MG63 (cell line): ENCODE results near the gene CHSY1. TPM values are rescaled to one million over a fixed set of nuclear protein-coding genes. Genes with fewer than 3 reads are reported as not detected.

Experiments
- DNase-seq: peaks from one replicate; pipeline ENCODE4 v3.0.0-alpha.2; 2020
- H3K27me3 ChIP-seq: fragments of 250-450 bp; sonication (Bioruptor Pico); 2 replicates; pipeline ENCODE4 v1.5.1; 2020; ENCODE audit warnings: mild to moderate bottlenecking, moderate library complexity
- H3K36me3 ChIP-seq: fragments of 250-450 bp; sonication (Bioruptor Pico); 2 replicates; pipeline ENCODE4 v1.5.1; 2020; ENCODE audit warnings: mild to moderate bottlenecking, moderate library complexity
- H3K4me3 ChIP-seq: fragments of 250-450 bp; sonication (Bioruptor Pico); 2 replicates; pipeline ENCODE4 v1.5.1; 2020; ENCODE audit warnings: mild to moderate bottlenecking, moderate library complexity
- H3K9me3 ChIP-seq: fragments of 250-450 bp; sonication (Bioruptor Pico); 2 replicates; pipeline ENCODE4 v1.5.1; 2020; ENCODE audit warnings: mild to moderate bottlenecking, moderate library complexity
- total RNA-seq: library from RNA; depleted of rRNA; stranded (reverse); fragments of >200 nt; shearing (Covaris generic); gene quantifications from 2 replicates; pipeline ENCODE4 v1.2.3, GENCODE V29; 2014; ENCODE audit warnings: low replicate concordance

Gene CHSY1
- total RNA-seq, 1 experiment from 2014 or later: 11.0 TPM

DNA sequence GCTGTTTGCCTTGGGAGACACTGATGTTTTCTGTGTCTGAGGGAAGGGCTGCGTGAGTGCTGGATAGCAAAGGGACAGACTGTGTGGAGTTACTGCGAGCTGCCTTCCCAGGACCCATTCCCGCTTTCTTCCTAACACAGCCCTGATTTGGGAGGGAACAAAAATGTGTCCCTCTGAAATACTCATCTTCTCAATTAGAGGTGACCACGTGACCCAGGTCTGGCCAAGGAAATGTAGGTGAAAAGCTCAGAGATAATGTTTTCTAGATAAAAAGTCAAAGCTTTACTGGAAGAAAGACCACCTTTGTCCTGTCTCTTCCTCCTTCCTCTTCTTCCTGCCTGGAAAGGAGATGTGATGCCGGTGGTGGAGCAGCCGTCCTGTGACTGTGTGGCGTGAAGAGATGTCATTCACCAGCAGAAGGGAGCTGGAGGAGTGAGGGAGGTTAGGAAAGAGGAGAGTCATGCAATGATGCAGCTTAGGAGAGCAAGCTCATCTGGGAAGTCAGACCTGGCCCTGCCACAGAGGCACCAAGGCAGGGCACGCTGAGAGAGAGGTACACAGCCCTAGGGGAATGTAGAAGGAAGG is 105.6 kb downstream of the CHSY1 start:
- no peaks in the 10 kb centered on the region for H3K9me3 ChIP-seq
- no peaks in the 10 kb centered on the region for H3K36me3 ChIP-seq
- no peak for DNase-seq
- H3K4me3 ChIP-seq: no peak overlapping the region
- H3K27me3 ChIP-seq: no peaks in the 10 kb centered on the region

DNA sequence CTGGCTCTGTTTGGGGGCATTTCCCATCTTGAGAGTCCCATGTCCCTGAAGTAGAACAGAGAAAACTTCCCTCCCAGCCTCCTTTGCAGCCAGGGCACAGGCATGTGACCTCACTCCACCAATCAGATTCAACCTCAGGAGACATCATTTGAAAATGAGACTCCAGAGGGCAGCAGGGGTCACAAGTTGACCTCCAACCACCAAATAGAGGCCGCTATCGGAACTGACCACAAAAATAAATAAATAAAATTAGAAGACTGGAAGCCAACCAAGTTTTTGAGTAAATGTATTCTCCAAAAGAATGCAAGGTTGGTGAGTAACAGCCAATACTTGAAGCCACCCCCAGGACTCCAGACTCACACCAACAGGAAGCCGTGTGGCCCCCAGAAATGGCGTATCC is 106.5 kb downstream of the CHSY1 start:
- H3K27me3 ChIP-seq: no peaks in the 10 kb centered on the region
- no peaks in the 10 kb centered on the region for H3K9me3 ChIP-seq
- no peaks in the 10 kb centered on the region for H3K36me3 ChIP-seq
- DNase-seq: no peak
- no peak overlapping the region for H3K4me3 ChIP-seq

DNA sequence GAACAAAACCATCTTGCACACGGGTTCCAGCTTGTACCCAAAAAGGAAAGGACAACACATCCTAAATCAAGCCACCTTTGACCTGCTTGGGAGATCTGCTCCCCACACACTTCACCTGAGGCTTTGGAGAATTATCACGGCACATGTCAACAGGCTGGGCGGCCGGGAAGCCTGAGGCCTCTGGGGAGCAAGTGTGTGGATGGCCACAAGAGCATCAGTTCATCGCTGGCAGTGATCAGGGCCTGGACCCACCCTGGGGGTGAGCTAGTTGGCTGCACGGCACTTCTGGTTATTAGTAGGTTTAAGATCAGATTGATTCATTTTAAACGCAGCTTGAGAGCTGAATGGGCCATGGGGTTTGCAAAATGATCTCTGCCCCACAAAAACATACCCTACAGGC is 108.5 kb downstream of the CHSY1 start:
- no peak for DNase-seq
- Histone ChIP-seq H3K27me3 (no peaks in the 10 kb centered on the region), H3K36me3 (no peaks in the 10 kb centered on the region), H3K9me3 (no peaks in the 10 kb centered on the region), H3K4me3 (no peak overlapping the region)

DNA sequence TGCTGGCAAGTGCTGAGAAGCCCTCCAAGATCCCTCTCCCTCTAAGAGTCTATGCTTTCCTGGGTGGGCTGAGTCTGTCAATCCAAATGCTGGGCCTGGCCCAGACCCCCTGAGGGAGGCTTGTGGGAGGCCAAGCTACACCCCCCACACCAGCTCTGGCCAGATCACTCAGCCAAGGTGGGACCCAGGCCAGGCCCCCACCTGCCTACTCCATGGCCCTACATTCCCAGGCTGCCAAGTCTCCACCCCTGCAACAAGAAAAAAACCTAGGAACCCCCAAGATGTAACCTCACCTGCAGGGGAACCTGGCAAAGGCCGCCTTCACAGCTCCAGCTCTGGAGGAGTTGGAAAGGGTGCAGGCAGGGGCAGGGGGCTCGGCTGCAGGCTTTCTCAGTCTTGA is 109.1 kb downstream of the CHSY1 start:
- Histone ChIP-seq H3K4me3 (no peak overlapping the region), H3K27me3 (no peaks in the 10 kb centered on the region), H3K9me3 (no peaks in the 10 kb centered on the region), H3K36me3 (no peaks in the 10 kb centered on the region)
- DNase-seq: no peak

DNA sequence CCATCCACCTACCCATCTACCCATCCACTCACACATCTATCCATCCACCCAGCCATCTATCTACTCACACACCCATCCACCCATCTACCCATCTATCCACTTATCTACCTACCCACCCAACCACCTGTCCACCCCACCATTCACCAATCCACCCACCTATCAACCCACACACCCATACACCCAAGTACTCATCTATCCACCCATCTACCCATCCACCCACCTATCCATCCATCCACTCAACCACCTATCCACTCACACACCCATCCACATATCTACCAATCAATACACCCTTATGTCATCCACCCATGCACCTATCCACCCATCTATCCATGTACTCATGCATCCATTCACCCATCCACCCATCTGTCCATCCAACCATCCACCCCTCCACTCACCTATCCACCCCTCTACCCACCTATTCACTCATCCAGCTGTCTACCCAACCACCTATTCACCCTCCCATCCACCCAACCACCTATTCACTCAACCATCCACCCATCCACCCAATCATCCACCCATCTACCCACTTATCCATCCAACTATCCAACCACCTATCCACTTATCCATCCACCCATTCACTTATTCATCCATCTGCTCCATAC is 109.8 kb downstream of the CHSY1 start:
- no peak overlapping the region for H3K4me3 ChIP-seq
- no peaks in the 10 kb centered on the region for H3K36me3 ChIP-seq
- no peak for DNase-seq
- H3K9me3 ChIP-seq: no peaks in the 10 kb centered on the region
- no peaks in the 10 kb centered on the region for H3K27me3 ChIP-seq

DNA sequence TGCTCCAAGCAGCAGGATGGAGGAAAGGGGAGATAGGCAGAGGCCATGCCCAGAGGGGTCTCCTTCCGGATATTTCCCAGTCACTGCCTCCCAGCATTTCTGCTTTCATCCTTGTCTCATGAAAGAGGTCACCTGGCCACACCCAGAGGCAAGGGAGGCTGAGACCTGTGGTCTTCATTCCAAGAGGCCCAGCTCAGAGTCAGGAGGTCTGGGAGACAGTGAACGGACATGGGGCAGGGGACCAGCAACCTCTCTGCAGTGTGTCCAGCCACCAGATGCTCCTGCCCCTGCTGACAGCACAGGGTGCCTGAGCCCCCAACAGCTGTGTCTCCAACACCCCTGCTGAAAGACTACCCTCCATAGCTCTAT is 111.2 kb downstream of the CHSY1 start:
- no peak for DNase-seq
- H3K27me3 ChIP-seq: no peaks in the 10 kb centered on the region

DNA sequence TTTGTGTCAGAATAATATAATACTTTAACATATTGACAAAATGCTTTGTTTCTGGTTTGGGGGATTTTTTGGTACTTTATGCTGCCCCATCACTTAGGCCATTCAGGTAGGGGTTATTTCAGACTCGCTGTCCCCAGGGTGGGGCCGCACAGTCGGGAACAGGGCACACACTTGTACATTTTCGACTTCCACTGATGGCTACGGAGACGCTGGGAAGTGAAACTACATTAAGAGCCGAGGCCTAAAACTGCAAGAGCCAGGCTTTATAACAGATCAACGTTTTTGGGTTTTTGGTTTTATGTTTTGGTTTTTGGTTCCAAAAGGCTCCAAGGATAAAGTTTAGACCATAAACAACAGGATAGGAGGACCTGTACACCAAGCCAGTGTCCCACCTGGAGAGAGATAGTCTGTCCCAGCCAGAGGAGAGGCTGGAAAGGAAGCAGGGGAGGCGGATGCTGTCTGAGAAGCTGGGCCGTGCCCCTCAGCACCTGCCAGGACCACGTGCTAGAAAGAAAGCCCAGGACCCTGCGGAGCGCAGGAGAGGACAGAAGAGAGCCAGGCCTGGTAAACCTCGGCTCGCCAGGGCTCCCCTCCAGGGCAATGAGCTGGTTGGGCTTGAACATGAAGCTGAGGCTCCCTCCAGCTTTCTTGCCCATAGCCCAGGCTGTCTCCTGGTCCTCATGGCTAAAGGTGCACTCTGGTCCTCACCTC is 111.7 kb downstream of the CHSY1 start:
- no peak for DNase-seq

More for the DNA sequence above, 111.2 kb downstream of the CHSY1 start:
- H3K4me3 ChIP-seq: no peak overlapping the region
- H3K9me3 ChIP-seq: no peaks in the 10 kb centered on the region
- no peaks in the 10 kb centered on the region for H3K36me3 ChIP-seq

DNA sequence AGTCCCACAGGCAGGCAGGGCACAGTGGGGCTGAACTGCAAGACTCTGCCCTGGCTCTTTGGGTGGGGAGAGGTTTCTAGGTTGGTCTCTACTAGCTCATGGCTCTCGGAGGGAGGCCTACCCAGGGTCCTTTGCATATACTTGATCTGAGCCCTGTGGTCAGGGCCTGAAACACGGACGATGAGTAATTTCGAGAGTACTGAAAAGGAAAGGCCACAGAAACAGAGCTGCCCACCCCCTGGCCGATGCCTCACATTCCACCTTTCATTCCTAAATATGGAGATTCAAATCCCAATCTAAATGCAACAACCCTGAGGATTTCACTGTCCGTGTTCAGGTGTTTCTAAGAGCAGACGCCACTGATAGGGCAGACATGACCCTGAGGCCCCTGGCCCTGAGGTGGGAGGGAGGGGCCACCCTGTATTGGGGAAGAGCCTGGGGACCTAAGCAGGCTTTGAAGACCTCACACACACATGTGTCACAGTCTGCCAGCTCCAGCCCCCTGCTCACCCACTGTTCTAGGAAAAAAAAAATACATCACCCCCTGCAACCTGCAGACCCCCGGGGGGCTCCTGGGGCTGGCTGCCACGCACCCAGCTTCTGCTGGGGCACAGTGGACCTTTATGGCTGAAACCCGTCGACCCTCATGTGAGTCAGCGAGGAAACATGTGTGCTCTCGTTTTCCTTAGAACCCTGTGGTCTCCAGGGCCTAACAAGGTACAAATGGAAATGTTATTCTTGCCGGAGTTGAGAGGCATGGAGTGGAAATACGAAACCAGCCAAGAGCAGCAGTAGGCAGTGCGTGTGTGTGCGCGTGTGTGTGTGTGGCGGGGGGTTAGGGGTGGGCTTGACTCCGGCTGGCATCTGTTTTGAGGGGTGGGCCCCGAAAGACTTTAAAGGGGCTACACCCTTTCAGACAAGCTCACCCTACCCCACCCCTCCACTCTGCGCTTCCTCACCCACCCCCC is 112.7 kb downstream of the CHSY1 start:
- Histone ChIP-seq H3K9me3 (peaks cover 12% of the 10 kb centered on the region), H3K4me3 (no peak overlapping the region), H3K27me3 (no peaks in the 10 kb centered on the region), H3K36me3 (no peaks in the 10 kb centered on the region)
- DNase-seq: no peak

More for the DNA sequence above, 111.7 kb downstream of the CHSY1 start:
- Histone ChIP-seq H3K27me3 (no peaks in the 10 kb centered on the region), H3K36me3 (no peaks in the 10 kb centered on the region), H3K4me3 (no peak overlapping the region), H3K9me3 (peaks cover 3% of the 10 kb centered on the region; the same call in 1 of the 2 replicates)

DNA sequence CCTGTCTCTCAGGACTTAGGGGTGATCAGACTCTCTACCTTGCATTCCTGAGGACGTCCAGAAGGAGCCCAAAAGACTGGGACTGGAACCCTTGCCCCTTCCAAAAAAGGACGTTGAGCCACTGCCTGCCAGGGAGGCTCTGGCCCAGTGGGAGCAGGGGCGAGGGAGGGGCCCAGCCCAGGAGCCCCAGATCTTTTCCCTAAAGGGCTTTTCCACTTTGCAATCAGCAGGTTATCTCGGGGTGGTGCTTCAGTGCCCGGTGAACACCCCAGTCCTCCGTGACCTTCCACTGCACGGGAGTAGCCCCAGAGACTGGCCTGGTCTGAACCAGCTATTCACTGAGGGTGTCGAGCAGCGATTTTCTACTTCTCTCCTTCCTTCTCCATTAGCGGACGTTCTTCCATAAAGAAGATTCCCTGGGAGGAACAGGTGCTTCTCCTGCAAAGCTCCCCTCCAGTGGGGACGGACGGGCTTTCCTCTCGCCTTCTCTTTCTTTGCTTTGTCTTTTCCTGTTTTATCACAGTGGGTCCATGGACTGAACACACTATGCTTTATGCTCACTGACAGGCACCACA is 113.7 kb downstream of the CHSY1 start:
- Histone ChIP-seq H3K36me3 (no peaks in the 10 kb centered on the region), H3K27me3 (no peaks in the 10 kb centered on the region), H3K9me3 (peaks cover 16% of the 10 kb centered on the region), H3K4me3 (no peak overlapping the region)
- DNase-seq: no peak

DNA sequence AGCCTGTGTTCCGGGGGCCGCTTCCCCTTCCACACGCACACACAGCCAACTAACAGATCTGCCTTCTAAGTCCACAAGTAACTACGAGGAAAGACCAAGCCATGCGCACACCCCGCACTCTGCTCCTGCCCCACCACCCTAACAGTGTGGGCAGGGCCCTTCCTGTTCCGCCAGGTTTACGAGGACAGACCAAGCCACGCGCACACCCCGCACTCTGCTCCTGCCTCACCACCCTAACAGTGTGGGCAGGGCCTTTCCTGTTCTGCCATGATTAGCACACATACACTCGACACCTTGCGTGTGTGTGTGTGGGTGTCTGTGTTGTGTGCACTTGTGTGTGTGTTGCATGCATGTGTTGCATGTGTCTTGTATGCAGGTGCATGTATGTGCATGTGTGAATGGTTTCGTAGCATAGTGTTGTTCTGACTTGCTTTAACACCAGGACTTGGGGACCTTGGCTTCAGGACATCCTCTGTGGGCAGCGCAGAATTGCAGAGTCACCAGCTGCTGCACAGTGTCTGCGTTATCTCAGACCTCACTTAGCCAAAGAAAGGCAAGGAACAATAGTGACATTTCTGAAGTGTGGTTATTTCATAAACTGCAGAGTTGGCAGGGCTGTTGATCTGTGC is 114.4 kb downstream of the CHSY1 start:
- H3K27me3 ChIP-seq: no peaks in the 10 kb centered on the region
- H3K36me3 ChIP-seq: no peaks in the 10 kb centered on the region
- no peak for DNase-seq
- H3K9me3 ChIP-seq: peaks cover 16% of the 10 kb centered on the region
- H3K4me3 ChIP-seq: no peak overlapping the region

DNA sequence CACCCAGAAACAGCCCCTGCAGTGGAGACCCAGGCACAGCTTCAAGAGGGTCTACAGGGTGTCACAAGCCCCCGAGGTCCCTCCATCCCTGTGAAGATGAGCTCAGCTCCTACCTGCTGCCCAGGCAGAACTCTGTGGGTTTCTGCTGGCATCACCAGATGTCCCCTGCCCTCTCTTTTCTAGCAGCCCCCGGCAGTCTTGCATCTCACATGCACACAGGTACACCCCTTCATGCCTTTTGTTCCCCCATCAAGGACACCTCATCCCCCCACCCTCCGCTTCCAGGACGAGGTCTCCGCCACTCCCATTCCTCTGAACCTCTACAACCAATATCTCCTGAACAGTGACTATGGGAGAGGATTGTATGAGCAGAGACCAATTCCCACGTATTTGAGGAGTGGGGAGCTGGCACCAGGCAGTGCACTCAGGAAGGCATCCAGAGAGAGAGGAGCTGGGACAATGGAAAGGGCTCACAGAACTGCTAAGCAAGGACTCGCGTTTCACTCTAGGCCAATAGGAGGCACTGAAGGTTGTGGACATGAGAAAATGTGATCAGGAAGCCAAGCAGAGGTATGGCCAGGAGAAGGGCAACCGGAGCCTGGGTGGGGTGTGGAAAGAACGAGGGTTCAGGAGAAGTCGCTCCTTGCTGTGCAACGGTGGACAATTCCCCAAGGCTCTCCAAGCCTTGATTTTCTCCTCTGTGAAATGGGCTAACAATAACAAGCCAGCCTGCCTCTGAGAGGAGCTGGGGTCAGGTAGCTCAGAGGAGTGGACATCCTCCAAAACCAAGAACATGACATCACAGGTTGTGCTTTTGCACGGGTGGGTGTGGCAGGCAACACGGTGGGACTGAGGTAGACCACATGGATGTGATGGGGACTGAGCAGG is 115.2 kb downstream of the CHSY1 start:
- no peak overlapping the region for H3K4me3 ChIP-seq
- no peak for DNase-seq

DNA sequence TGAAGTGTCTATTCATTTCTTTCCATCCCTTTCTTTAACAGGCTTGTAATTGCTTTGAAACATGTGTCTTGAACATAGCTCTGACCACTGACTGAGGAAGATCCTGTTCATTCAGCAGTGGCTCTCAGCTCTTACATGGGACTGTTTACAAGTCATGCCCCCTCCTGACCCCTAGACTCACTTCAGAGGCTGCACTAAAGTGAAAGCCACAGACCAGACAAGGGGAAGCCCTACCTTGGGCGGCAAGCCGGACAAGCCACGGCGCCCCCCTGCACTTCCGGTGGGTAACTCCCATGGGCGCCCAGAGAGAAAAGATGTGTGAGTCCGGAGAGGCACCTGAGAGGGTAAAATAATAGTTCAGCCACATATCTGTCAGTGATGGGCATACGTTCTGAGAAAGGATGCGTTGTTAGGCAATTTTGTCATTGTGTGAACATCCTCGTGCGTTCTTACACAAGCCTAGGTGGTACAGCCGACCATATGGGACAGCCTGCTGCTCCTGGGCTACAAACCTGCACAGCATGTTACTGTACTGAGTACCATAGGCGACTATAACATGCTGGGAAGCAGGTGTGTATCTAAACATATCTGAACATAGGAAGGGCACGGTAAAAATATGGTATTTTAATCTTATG is 116.2 kb downstream of the CHSY1 start:
- no peak for DNase-seq

More for the DNA sequence above, 115.2 kb downstream of the CHSY1 start:
- no peaks in the 10 kb centered on the region for H3K27me3 ChIP-seq
- H3K36me3 ChIP-seq: no peaks in the 10 kb centered on the region
- H3K9me3 ChIP-seq: peaks cover 16% of the 10 kb centered on the region

DNA sequence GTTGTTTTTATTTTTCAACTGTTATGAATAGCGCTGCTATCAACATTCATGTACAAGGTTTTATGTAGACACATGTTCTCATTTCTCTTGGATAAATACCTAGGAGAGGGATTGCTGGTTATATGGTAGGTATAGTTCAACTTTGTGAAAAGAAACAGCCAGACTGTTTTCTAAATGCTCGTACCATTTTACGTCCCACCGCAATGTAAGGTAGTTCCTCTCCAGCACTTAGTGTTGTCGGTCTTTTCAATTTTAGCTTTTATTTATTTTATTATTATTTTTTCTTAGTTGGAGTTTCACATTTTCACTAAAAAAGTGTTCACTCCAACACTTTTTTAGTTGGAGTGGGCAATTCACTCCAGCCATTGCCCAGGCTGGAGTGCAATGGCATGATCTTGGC is 117.1 kb downstream of the CHSY1 start:
- H3K9me3 ChIP-seq: peaks cover 16% of the 10 kb centered on the region
- H3K4me3 ChIP-seq: no peak overlapping the region
- H3K36me3 ChIP-seq: no peaks in the 10 kb centered on the region
- DNase-seq: no peak
- no peaks in the 10 kb centered on the region for H3K27me3 ChIP-seq

More for the DNA sequence above, 116.2 kb downstream of the CHSY1 start:
- H3K9me3 ChIP-seq: peaks cover 16% of the 10 kb centered on the region
- no peaks in the 10 kb centered on the region for H3K27me3 ChIP-seq
- H3K36me3 ChIP-seq: no peaks in the 10 kb centered on the region
- no peak overlapping the region for H3K4me3 ChIP-seq

DNA sequence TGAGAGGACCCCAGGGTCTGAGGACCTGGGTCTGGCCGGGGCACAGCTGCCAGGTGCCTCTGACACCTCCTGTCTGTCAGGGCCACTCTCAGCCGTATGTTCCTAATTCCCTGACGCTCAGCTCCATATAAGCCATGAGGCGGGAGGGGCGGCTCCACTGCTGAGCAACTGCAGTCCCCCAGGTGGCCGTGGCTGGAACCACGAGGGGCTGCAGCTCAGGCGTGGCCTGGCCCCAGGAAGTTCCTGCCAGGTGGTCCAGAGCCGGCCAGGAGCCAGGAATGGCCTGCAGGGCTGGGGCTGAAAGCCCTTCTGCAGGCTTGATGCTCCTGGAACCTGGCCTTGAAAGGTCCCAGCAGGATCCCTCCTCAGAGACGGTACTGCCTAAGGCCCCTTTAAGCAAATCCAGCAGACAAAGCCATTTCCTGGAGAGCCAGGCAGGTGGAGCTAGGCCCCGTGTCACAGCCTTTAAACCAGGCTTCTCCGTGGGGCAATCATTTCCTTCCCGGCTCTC is 118.0 kb downstream of the CHSY1 start:
- Histone ChIP-seq H3K27me3 (no peaks in the 10 kb centered on the region), H3K36me3 (no peaks in the 10 kb centered on the region), H3K9me3 (peaks cover 16% of the 10 kb centered on the region), H3K4me3 (no peak overlapping the region)
- DNase-seq: no peak

DNA sequence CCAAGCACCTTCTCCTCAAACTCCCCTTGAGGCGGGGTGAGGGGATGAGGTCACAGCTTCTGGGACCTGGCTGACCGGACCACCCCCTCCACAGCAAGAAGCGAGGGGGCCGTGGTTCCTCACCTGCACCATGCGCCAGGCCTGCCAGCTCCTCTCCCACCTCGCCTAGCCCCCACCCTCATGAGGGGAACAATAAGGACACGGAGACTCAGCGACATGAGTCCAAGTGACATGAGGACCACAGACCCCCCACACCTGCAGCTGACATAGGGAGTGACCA is 118.7 kb downstream of the CHSY1 start:
- H3K36me3 ChIP-seq: no peaks in the 10 kb centered on the region
- no peak overlapping the region for H3K4me3 ChIP-seq
- H3K9me3 ChIP-seq: peaks cover 16% of the 10 kb centered on the region
- no peaks in the 10 kb centered on the region for H3K27me3 ChIP-seq
- DNase-seq: no peak
